Germinal center (tissue), 1 donor: ENCODE results near the gene RNF151.
A peak's percentile ranks its signal among the peaks of the same experiment; 100 is the strongest.
"Not testable (repeated sequence)": the region's sequence is repeated elsewhere in the genome, so short reads cannot be mapped to it uniquely, and the experiment has no call there.

ENCODE experiments used
- DNase-seq: peaks from one replicate; pipeline ENCODE4 v3.0.0; 2012; ENCODE audit warnings: mixed read lengths, low spot score

RNF151 gene

DNA sequence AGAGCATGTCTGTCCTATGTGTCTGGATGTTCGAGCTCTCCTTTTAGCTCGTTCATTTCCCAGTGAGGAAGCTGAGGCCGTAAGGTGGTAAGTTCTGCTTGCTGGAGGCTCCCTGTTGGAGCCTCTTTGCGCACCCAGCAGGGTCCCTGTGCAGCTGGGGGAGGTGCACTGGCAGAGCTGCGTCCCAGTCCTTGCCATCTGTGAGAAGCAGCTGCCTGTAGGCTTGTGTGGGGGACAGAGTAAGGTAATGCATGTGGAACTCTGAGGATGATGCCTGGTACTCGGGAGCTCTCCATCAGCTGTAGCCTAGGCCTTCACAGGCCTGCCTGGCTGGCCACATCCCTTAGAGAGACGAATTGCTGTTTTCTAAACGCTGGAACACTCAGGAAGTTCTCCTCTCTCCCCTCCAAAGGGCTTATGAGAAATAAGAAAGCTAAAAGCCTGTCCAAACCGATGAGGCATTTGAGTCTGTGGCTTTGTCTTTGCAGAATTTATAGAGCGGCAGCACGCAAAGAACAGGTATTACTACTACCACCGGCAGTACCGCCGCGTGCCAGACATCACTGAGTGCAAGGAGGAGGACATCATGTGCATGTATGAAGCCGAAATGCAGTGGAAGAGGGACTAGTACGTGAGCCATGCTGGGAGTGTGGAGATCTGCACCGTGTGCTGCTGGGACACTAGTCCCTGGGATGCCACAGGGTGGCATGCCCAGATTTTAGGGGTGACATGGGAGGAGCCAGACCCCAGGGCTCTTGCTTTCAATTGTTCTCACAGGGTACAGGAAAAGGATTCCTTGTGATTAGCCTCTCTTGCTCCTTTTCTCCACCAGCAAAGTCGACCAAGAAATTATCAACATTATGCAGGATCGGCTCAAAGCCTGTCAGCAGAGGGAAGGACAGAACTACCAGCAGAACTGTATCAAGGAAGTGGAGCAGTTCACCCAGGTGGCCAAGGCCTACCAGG, 5.7 kb upstream of the RNF151 start:
- no peak for DNase-seq

DNA sequence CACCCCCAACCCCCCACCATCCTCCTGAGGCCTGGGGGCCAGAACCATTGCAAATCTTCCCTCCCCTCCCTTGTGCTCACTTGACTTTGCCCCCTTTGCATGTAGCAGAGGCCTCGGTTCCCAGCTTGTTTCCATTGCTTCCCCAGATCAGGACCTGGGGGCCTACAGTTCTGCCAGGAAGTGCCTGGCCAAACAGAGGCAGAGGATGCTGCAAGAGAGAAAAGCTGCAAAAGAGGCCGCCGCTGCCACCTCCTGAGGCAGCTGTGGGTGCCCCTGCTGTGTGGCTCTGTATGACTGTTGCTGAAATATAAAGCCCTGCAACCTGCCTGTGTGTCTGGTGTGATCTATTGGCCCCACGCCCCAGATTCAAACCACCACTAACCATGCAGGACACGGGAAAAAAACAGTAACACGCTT, 5.0 kb upstream of the RNF151 start:
- no peak for DNase-seq

DNA sequence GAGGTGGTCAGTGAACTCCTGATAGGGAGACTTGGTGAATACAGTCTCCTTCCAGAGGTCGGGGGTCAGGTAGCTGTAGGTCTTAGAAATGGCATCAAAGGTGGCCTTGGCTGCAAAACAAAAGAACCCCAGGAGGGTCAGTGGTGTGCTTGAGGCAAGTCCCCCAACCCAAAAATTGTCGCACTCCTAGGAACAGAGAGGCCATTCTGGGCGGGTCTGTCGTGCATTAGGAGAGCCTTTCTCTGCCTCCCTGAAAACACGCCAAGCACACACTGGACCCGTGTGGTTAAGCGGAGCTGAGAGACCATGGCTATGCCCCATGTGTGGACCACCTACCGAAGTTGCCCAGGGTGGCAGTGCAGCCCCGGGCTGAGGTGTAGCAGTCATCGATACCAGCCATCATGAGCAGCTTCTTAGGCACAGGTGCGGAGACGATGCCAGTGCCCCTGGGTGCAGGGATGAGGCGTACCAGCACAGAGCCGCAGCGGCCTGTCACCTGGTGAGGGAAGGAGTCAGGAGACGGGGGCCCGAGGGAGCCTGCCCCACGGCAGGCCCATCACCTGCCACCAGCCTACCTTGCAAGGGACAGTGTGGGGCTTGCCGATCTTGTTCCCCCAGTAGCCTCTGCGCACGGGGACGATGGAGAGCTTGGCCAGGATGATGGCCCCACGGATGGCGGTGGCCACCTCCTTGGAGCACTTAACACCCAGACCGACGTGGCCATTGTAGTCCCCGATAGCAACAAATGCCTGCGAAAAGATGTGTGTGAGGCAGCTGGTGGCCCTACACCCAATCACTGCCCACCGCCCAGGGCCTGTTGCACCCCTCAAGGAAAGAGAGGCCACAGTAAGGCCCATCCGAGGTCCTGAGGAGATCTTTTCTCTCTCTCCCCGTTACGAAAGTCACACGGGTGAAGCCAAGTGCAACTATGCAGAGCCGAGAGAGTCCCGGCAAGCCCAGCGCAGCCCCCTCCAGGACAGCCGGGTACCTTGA, 4.2 kb upstream of the RNF151 start:
- not testable (repeated sequence) for DNase-seq

DNA sequence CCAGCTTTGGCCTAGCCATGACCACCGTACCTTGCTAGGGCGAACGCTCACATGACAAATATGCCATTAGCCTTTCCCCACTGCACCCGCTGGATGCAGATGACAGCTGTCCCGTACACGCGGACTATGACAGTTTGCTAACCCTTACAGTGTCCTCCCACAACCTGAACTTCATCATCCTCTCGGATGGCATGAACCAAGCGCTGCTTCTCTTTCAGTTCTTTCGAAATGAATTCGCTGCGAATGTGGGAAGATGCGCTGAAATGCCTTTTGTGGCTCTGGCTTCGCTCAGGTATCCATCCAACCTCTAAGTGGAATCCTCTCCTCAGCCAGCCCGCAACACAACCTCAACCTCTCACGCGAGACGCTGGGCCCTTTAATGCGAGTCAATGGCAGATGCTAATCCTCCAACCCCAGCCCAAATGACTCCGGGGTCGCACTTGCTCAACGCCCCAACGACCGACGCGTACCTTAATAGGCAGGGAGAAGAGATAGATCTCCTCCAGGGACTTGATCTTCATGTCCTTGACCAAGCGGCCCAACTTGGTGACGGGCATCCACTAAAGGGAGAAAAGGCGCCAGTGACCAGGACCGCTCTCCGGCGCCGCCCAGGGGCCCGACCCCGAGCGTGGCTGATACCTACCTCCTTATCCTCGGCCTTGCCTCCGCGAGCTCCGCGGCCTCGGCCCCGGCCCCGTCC, 2.7 kb upstream of the RNF151 start:
- DNase-seq: no peak

DNA sequence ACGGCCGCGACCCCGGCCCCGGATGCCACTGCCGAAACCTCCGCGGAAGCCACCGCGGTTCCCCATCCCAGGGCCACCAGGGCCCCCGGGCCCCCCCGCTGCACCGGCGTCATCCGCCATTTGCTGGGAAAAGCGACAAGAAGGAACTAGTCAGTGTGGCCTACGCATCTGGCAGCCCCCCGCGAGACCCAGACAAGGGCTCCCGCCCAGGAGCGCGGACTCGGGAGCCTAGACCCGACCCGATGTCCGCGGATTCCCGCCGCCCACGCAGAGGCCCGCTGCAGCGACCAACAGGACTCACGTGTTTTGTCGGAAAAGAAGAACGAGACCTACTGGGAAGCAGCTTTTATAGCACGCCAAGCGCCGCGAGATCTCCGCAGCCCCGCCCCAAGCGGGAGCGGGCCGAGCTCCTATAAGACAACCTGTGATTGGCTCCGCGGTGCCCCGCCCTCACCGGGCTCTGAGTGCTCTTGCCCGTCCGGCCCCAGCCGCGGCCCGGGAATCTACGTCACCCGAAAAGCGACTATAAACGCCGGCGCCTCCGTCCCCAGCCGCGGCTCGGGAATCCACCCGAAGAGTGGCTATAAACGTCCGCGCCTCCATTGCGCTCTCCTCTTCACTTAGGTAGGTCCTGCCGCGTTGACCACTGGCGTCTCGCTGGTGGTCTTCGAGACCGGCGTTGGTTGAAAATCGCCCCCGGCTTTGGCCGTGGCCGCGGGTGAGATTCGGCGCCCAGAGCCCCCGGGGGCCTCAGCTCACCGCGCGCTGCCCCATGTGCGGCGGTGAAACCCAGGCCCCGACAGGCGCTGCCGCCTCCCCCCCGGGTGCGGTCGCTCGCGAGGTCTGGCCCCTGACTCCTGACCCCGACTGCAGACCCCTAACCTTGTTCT, 1.9 kb upstream of the RNF151 start, which contains the start of gene RPS2:
TSS of gene RPS2 (minus strand) at position 321 of the 890 bp plus-strand sequence. CDS start at position 120, 201 bp downstream.
- peak; percentile 99 for DNase-seq

DNA sequence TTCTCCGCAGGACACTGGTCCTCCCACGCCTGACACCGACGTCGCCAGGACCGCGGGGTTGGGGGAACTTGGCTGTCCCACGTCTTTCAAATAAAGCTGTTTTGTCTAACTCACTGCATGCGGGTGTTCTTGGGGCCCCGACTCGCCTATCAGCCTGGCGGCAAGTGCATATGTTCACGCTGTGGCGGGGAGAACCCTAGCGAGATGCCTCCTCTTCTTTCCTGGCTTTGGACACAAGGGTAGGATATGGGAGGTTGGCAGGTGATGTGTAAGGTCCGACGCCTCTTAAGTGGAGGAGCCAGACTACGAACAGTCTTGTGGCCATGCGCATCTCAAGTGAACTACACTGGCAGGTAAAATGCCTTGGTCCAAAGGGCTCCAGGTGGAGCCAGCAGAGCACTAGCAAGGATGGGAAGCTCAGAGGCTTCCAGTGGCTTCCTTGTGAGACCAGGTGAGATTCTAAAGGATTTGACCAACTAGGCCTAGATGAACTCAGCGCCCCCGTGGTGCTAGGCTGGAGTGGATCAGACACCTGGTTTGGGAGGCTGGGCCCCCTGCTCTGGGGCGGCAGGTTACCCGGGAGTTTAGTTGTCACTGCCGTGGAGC, 1.2 kb upstream of the RNF151 start:
- DNase-seq: no peak

DNA sequence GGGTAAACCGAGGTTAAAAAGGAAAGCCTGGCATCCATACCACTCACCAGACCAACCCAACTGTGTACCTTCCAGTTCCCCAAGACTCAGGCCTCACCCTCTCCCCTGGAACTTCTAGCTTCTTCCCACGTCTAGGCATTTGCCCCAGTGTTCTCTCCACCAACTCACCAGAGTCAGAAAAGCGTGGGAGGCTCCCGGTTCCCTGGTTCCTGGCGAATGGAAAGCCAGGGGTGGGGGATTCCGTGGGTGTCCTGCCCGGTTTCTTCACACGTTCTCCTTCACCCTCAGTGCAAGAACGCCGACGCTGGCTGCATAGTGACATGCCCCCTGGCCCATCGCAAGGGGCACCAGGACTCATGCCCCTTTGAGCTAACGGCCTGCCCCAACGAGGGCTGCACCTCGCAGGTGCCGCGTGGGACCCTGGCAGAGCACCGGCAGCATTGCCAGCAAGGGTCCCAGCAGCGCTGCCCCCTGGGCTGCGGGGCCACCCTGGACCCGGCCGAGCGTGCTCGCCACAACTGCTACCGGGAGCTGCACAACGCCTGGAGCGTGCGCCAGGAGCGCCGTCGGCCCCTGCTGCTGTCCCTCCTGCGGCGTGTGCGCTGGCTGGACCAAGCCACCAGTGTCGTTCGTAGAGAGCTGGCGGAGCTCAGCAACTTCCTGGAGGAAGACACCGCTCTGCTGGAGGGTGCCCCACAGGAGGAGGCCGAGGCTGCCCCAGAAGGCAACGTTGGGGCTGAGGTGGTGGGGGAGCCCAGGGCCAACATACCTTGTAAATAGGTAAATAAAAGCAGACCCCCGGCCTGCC, 1.7 kb downstream of the RNF151 start:
- no peak for DNase-seq

DNA sequence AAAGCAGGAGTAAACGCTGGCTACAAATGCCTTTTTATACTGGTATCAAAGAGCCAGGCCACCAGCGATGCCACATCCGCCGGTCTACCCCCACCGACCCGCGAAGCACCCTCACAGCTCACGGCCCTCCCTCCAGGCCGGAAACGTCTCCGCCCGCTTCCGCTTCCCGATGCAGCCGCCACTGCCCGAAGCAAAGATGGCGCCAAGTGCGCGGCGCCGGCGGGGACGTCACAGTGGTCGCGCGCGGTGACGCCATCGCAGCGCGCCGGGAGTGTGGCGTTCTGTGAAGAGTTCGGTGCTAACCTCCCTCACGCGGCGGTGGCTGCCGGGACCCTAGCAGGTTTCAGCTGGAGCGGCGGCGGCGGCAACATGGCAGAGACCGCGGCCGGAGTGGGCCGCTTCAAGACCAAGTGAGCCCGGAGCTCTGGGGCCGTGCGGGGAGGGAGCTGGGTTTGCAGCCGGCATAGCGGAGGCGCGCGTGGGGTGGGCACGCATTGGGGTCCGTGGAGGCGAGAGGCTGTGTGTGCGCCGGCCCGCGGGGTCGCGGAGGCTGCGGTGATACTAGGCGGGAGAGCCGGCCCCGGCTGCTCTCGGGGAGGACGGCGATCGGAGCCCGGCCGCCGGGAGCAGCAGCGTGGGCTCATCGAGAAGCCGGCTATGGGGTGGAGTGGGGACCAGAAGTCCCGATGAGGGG, 5.3 kb downstream of the RNF151 start, which contains the start of gene TBL3:
TSS of gene TBL3 (plus strand) at position 258 of the 694 bp plus-strand sequence. CDS start at position 370, 112 bp downstream.
- peak; percentile 93 for DNase-seq

DNA sequence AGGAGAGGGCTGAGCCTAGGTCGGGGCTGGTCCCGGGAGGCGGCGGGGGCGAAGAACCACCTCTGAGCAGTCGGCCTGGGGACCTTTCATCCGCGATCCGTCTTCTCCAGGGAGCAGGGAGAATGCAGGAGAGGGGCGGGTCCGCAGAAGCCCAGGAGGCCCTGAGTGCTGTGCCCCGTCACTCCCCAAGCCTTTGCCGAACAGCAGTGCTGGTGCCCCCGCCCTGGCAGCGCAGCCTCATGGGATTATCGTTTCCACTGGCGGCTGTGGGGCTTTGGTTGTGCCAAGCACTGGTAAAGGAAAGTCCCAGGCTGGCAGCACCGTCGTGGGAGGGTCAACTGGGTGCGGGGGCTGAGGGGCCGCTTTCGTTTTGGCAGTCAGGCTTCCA, 5.8 kb downstream of the RNF151 start:
- DNase-seq: no peak

DNA sequence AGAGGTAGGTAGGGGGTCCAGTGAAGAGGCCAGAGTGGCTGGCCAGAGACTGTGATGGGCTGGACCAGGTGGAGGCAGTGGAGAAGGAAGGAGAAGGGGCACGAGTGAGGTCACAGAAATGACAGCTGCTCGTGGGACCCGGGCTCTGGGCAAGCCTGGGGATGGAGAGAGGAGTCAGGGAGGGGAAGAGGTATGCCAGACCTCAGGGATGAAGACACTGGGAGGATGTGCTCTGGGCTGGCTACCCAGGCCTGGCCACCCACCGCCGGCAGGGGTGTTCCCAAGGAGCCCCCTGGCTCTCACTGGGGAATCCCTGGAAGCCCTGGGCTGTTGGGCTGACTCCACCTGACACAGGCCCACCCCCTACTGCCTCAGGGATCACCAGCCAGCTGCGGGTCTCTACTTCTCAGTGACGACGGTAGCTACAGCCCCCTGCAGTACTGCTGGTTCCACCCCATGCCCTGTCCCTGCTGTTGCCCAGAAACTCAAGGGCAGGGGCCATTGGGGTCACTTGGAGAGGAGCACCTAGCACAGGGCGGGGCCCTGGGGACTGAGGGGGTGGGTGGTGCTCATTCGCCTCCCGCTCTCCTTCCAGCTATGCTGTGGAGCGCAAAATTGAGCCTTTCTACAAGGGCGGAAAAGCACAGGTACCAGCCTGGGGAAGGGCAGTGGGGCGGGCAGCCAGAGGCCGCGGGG, 7.0 kb downstream of the RNF151 start:
- no peak for DNase-seq

DNA sequence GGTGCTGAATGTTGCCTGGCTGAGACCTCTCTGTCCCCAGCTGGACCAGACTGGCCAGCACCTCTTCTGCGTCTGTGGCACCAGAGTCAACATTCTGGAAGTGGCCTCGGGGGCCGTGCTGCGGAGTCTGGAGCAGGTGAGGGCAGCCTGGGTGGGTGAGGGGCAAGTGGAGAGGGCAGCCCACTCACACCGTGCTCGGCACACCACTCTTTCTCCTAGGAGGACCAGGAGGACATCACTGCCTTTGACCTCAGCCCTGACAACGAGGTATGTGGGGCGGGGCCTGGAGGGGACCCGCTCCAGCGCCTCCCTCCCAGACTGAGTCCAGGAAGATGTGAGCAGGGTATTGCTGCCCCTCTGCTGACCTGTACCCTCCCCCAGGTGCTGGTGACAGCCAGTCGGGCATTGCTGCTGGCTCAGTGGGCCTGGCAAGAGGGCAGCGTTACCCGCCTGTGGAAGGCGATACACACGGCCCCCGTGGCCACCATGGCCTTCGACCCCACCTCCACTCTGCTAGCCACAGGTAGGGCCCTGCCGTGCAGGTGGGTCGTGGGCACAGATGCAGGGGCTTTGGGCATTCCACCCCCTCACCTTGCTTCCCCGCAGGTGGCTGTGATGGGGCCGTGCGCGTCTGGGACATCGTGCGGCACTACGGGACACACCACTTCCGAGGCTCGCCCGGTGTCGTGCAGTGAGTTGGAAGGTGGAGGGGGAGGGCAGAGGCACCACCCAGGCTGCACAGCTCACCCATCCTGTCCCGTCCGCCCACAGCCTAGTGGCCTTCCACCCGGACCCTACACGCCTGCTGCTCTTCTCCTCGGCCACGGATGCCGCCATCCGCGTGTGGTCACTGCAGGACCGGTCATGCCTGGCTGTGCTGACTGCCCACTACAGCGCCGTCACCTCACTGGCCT, 7.8 kb downstream of the RNF151 start:
- no peak for DNase-seq

DNA sequence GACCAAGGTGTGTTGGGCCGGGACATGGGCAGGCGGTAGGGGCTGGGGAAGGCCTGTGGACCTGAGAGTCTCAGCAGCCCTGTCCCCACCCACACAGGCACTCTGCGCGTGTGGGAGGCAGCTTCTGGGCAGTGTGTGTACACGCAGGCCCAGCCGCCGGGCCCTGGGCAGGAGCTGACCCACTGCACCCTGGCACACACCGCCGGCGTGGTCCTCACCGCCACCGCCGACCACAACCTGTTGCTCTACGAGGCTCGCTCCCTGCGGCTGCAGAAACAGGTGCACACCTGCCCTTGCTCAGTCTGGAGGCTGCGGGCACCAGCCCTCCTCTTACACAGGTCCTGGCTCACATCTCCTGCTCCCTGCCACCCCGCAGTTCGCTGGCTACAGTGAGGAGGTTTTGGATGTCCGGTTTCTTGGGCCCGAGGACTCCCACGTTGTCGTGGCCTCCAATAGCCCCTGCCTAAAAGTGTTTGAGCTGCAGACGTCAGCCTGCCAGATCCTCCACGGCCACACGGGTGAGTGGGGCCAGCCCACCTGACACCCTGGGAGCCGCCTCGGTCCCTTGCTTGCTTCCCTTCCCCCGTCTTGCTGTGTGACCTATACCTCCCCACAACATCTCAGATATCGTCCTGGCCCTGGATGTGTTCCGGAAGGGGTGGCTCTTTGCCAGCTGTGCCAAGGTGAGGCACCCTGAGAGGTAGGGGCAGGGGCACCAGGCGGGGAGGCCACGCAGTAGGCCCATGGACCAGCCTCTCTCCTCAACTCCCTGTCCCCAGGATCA, 9.0 kb downstream of the RNF151 start:
- DNase-seq: no peak

DNA sequence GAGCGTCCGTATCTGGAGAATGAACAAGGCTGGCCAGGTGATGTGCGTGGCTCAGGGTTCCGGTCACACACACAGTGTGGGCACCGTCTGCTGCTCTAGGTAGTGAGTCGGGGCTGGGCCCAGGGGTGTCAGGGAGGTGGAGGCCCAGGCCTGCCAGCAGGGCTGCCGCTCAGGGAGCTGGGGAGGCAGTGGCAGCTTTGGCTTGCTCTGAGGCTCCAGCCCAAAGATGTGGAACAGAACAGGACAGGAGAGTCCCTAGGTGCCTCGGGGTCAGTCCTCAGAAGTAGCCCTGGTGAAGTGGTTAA, 9.5 kb downstream of the RNF151 start:
- DNase-seq: no peak

DNA sequence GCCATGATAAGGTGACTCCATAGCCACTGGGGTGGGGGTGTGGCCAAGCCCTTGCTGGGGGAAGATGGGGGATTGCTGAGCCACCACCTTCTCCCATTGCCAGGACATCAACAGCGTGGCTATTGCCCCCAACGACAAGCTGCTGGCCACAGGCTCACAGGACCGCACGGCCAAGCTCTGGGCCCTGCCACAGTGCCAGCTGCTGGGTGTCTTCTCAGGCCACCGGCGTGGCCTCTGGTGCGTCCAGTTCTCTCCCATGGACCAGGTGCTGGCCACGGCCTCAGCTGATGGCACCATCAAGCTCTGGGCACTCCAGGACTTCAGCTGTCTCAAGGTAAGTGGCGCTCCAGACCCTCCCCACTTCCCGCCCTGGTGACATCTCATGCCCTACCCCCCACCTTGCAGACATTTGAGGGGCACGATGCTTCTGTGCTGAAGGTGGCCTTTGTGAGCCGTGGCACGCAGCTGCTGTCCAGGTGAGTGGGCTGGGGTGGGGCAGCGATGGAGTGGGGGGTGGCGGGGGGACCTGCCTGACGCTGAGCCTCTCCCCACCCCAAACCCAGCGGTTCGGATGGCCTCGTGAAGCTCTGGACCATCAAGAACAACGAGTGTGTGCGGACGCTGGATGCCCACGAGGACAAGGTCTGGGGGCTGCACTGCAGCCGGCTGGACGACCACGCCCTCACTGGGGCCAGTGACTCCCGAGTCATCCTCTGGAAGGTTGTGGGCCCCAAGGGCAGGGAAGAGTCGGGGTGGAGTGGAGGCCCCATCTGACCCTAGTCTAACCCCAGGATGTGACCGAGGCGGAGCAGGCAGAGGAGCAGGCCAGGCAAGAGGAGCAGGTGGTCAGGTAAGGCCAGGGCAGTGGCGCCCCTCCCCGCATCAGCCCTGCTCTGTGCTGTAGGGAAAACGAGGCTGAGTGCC, 10.6 kb downstream of the RNF151 start:
- DNase-seq: no peak

DNA sequence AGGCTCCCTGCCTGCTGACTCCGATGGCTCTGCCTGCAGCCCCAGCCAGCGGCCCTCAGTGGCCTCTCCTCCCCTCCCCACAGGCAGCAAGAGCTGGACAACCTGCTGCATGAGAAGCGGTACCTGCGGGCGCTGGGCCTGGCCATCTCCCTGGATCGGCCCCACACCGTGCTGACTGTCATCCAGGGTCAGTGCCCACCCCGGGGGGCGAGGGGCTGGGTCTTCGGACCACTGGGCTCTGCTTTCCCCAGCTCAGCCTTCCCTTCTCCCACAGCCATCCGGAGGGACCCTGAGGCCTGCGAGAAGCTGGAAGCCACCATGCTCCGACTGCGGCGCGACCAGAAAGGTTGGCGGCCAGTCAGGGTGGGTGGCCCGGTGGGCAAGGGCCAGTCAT, 11.2 kb downstream of the RNF151 start:
- no peak for DNase-seq
